Activated T-cell treated with anti-CD3 and anti-CD28 coated beads, Interleukin-2, amount 50 U/mL, for 24 hours (primary cell): ENCODE data around the gene BAG5.
"Not testable (repeated sequence)": the region's sequence is repeated elsewhere in the genome, so short reads cannot be mapped to it uniquely, and the experiment has no call there.

Source experiments
- DNase-seq: peaks from one replicate; pipeline ENCODE4 v3.0.0-alpha.2; 2020
- H3K27ac Mint-ChIP-seq: 2 replicates; pipeline ENCODE4 v1.8.0; 2020; ENCODE audit warnings: mild to moderate bottlenecking, mixed read lengths
- H3K27me3 Mint-ChIP-seq: 2 replicates; pipeline ENCODE4 v1.8.0; 2020; ENCODE audit warnings: mixed read lengths
- H3K36me3 Mint-ChIP-seq: 2 replicates; pipeline ENCODE4 v1.8.0; 2020; ENCODE audit warnings: low read depth, mixed read lengths
- H3K4me1 Mint-ChIP-seq: 2 replicates; pipeline ENCODE4 v1.8.0; 2020; ENCODE audit warnings: low read depth, mixed read lengths
- H3K4me3 Mint-ChIP-seq: 2 replicates; pipeline ENCODE4 v1.8.0; 2020; ENCODE audit warnings: mild to moderate bottlenecking, moderate library complexity, mixed read lengths
- H3K9me3 Mint-ChIP-seq: 2 replicates; pipeline ENCODE4 v1.8.0; 2020; ENCODE audit warnings: mixed read lengths

The BAG5 gene

GRCh38 chr14:103520657-103521437, 41.6 kb downstream of the BAG5 start:
- H3K4me1 Mint-ChIP-seq = peaks cover 11% of the 10 kb centered on the region
- no peak overlapping the region for H3K27ac Mint-ChIP-seq
- peak; percentile 72 for DNase-seq
- peak overlapping the region; percentile 47 for H3K4me3 Mint-ChIP-seq
- peaks cover 26% of the 10 kb centered on the region for H3K27me3 Mint-ChIP-seq
- no peaks in the 10 kb centered on the region for H3K36me3 Mint-ChIP-seq
- no peaks in the 10 kb centered on the region for H3K9me3 Mint-ChIP-seq

DNA sequence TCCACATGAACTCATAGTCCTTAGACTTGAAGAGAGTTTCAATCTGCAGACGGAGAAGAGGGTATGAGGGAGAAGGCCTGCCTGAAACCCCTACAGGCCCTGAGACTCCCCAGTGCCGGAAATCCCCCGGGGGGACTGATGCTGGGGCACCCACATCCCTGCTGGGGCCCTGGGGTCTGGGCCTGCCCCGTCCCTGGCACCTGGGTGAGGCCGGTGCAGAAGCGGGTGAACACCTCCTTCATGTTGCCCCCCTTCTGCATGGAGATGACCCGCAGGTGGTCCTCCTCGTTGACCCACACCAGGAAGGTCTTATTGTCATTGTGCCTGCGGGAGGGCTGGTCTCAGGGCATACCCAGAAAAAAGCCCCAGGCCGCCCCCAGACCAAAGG, 42.2 kb downstream of the BAG5 start:
- Mint-ChIP-seq H3K27ac (no peak overlapping the region), H3K27me3 (peaks cover 26% of the 10 kb centered on the region), H3K36me3 (no peaks in the 10 kb centered on the region), H3K9me3 (no peaks in the 10 kb centered on the region), H3K4me3 (peak overlapping the region; percentile 42), H3K4me1 (peaks cover 11% of the 10 kb centered on the region)
- no peak for DNase-seq

DNA sequence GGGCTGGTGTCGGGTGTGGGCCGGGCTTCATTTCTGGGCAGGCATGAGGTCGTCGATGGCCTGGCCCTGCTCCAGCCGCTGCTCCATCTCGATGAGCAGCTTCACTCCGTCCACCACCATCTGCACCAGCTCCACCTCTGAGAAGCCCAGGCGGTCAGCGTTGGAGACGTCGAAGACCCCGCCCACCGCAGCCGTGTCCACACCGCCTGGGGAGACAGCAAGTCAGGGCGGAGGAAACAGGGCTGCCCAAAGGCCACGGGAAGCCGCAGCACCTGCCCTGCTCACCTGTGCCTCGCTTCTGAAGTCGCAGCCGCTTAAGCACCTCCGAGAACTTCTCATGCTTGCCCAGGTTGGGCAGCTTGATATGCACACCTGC, 42.6 kb downstream of the BAG5 start:
- Mint-ChIP-seq H3K36me3 (no peaks in the 10 kb centered on the region), H3K4me1 (peaks cover 11% of the 10 kb centered on the region), H3K27ac (peak overlapping the region; percentile 26), H3K27me3 (peaks cover 26% of the 10 kb centered on the region), H3K4me3 (peak overlapping the region; percentile 42), H3K9me3 (no peaks in the 10 kb centered on the region)
- no peak for DNase-seq

DNA sequence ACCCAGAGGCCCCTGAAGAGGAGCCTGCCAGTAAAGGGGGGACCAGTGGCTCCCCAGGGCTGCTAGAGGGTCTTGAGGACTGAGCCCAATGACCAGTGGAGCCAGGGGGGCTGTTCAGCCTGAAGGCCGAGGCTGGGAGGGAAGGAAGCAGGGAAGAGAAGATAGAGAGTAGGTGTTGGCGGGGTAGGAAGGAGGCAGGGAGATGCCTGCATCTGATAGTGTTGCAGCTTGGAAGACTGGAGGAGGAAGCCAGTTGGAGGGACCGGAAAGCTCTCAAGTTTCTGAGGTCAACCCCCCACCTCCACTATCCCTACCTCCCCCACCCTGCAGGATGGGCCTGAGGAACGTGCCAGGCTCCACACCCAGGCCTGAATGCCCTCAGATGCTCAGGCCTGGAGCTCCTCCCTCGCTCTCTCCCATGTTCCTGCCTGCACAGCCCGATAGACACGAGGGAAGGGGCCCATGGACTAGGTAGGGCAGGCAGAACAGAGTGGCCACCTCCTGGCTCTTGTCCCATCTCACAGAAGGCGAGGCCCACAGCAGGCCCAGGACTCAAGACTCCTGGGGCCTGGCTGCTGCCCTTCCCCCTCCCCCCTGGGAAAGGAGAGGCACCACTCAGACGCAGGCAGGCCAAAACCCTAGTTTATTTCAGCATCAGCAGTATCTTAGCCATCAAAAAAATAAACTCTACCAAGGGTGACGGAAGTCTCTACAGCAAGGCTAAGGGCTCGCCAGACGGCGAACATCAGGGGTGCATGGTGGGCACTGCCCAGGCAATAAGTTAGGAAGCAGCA, 43.2 kb downstream of the BAG5 start:
- peaks cover 4% of the 10 kb centered on the region for H3K36me3 Mint-ChIP-seq
- H3K4me3 Mint-ChIP-seq = peak overlapping the region; percentile 31
- peaks cover 11% of the 10 kb centered on the region for H3K4me1 Mint-ChIP-seq
- DNase-seq = no peak
- H3K27me3 Mint-ChIP-seq = peaks cover 25% of the 10 kb centered on the region
- H3K27ac Mint-ChIP-seq = peak overlapping the region; percentile 26
- no peaks in the 10 kb centered on the region for H3K9me3 Mint-ChIP-seq

GRCh38 chr14:103518422-103519042, 43.9 kb downstream of the BAG5 start:
- H3K27ac Mint-ChIP-seq = no peak overlapping the region
- peaks cover 18% of the 10 kb centered on the region for H3K27me3 Mint-ChIP-seq
- H3K9me3 Mint-ChIP-seq = no peaks in the 10 kb centered on the region
- no peak overlapping the region for H3K4me3 Mint-ChIP-seq
- peaks cover 11% of the 10 kb centered on the region for H3K4me1 Mint-ChIP-seq
- H3K36me3 Mint-ChIP-seq = peaks cover 4% of the 10 kb centered on the region
- peak; percentile 74 for DNase-seq

DNA sequence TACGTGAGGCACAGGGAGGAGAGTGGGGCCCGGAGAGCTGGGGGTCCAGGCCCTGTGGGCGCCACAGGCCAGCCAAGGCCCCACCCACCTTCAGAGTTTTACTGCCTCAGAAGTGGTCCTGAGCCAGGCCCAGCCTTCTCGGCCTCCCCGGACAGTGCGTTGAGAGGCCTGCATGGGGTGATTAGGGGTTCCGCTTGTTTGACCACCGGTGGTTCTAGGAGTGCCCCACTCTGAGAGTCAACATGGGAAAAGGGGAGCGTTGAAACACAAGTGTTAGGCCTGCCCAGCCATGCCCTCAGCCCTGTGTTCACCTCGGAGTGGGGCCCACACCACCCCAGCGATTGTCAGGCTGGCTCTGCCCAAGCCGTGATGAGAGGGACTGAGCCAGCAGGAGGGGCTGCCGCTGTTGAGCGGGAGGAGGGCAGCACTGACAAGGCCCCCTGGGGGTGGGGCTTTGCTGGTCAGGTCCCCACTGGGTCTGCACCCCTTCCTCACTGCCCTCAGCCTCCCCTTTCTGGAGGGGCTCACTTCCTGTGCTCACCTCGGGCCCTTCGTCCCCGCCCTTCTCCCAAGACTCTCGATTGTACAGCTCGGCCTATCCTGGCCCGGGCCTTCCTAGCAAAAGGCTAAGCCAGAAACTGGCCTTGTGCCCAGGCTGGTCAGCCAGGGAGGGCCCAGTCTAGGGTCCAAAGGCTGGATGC, 44.6 kb downstream of the BAG5 start:
- no peak overlapping the region for H3K4me3 Mint-ChIP-seq

DNA sequence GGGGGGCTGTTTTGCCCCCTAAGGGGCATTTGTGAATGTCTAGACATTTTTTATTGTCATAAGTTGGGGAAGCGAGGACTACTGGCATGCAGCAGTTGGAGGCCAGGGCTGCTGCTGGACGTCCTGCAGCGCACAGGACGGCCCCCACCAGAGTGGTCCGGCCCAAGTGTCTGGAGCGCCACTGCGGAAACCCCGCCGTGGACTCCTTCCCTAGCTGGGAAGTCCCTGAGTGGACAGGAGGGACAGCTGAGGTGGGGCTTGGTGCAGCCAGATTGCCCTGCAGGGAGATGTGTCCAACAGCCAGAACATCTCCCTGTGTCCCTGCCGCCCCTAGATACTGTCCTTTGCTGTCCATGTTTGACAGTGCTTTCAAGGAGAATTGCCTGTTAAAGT, 45.3 kb downstream of the BAG5 start:
- Mint-ChIP-seq H3K9me3 (no peaks in the 10 kb centered on the region), H3K36me3 (peaks cover 12% of the 10 kb centered on the region), H3K27ac (no peak overlapping the region), H3K4me3 (no peak overlapping the region), H3K27me3 (peaks cover 14% of the 10 kb centered on the region), H3K4me1 (peaks cover 10% of the 10 kb centered on the region)
- DNase-seq = no peak

More for the DNA sequence above, 44.6 kb downstream of the BAG5 start:
- Mint-ChIP-seq H3K27ac (no peak overlapping the region), H3K9me3 (no peaks in the 10 kb centered on the region), H3K4me1 (peaks cover 11% of the 10 kb centered on the region), H3K27me3 (peaks cover 14% of the 10 kb centered on the region), H3K36me3 (peaks cover 6% of the 10 kb centered on the region)
- DNase-seq = no peak

DNA sequence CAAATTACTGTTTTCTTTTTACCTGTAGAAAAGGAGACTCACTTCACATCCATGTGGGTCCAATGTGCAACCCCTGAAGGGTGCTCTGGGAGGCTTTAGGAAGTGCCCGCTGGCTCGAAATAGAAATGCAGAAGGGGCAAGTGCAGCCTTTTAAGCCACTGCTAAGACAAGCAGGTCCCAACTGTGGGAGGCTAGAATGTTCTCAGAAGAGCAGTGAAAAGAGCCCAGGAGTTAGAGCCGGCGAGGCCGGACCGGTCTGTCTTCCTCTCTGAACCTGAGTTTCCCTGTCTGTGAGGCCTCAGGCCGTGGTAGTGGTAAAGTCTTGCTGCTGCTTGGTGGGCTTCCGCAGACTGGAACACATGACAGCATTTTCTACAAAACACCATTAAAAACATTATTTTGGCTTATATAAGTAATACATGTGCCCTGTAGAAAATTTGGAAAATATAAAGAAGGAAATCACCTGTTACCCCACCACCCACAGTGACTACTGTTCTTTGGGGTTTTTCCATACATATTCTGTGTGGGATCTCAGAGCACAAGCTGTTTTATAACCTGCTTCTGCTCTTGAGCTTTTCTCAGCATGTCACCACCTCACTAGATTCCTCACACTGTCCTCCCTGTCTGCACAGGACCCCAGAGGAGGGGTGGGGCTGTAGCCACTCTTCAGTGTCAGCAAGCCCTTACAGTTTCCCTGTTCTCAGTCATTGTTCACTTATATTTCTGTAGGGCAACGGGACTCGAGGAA, 45.9 kb downstream of the BAG5 start:
- Mint-ChIP-seq H3K27me3 (peaks cover 14% of the 10 kb centered on the region), H3K36me3 (peaks cover 15% of the 10 kb centered on the region), H3K4me1 (peaks cover 9% of the 10 kb centered on the region), H3K27ac (no peak overlapping the region), H3K4me3 (no peak overlapping the region), H3K9me3 (no peaks in the 10 kb centered on the region)
- DNase-seq = no peak

DNA sequence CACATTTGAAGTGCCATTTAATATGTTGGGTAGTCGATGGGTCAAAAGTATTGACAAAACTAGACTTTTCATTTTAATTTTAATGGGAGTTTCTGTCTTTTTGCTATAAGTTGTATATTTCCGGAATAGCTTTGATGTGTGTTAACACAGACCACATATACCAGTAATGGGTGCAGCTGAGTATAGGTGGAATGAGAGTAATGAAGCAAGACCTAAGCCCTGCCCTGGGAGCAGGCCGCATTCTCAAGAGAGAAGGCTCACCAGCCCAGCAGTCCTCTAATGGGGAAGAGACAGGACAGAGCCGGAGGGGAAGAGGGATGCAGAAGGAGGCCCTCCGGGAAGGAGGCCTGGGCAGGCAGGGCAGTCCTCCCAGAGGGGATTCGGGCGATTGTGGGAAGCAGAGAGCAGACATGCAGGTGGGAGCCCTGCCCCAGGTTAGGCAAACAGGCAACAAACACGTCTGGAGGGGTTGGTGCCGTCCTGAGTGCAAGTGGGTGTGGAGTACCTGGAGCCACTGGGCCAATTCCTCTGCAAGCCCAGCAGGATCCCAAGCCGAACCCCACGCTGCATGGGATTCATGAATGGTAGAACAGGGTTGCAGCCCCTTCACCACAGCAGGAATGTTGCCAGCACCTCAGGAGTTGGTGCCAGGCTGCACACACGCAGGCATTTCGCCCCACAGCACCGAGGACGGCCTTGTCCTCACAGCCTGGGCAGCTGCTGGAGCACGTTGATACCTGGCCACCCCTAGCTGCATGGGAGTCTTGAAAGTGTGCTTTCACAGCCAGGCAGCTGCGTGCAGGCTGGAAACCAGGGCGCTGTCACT, 47.6 kb downstream of the BAG5 start:
- H3K27ac Mint-ChIP-seq = no peak overlapping the region
- peaks cover 10% of the 10 kb centered on the region for H3K27me3 Mint-ChIP-seq
- H3K4me3 Mint-ChIP-seq = no peak overlapping the region
- DNase-seq = no peak
- peaks cover 33% of the 10 kb centered on the region for H3K36me3 Mint-ChIP-seq
- H3K4me1 Mint-ChIP-seq = peaks cover 8% of the 10 kb centered on the region
- no peaks in the 10 kb centered on the region for H3K9me3 Mint-ChIP-seq

- Mint-ChIP-seq H3K4me1 (no peaks in the 10 kb centered on the region), H3K27ac (peak overlapping the region; percentile 22), H3K9me3 (no peaks in the 10 kb centered on the region), H3K27me3 (no peaks in the 10 kb centered on the region), H3K4me3 (no peak overlapping the region), H3K36me3 (peaks cover 46% of the 10 kb centered on the region)
- DNase-seq = no peak
These were observed 49.5 kb downstream of the BAG5 start for GRCh38 chr14:103512701-103513611.

- DNase-seq, H3K4me3 Mint-ChIP-seq, H3K27ac Mint-ChIP-seq, H3K9me3 Mint-ChIP-seq, H3K27me3 Mint-ChIP-seq, H3K4me1 Mint-ChIP-seq: not testable (repeated sequence)
- peaks cover 54% of the 10 kb centered on the region for H3K36me3 Mint-ChIP-seq
These were observed 50.3 kb downstream of the BAG5 start for GRCh38 chr14:103512180-103512579.

DNA sequence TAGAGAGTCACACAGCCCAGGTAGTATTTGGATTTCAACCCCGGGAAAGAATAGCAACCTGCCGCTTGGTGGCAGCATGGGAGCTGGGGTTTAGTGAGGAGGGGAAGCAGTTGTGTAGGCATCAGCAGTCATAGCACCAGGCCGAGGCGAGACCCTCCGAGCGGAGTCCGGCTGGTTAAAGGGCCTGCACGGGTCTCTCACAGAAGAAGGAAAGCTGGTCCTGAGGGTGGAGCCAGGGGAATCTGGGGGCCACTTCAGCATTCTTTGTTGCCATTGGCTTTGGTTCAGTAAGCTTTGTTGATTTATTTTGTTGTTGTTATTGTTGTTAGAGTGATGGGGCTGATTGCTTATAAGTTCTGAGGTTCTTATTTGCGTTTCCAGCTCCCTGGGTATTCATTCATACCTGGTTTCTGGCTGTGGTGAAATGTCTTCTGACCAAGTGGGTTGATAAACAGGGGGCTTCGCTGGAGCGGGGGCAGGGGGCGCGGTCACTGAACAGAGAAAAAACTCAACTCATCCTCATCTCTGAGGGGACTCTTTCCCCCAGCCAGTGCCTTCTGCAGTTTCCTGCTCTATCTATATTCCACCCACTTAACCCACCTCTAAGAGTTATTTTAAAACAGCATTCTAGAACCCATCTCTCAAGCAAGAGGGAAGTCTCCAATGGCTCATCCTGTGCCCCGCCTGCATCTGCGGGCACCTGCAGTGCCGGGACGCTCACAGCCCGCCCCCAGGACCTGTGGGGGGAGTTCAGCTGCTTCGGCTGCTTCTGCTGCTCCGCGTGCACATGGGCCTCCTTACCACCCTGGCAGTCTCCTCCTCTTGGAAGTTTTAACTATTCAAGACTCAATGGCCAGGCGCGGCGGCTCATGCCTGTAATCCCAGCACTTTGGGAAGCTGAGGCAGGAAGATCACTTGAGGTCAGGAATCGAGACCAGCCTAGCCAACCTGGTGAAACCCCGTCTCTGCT, 51.4 kb downstream of the BAG5 start:
- Mint-ChIP-seq H3K4me3 (no peak overlapping the region), H3K27ac (no peak overlapping the region), H3K9me3 (no peaks in the 10 kb centered on the region), H3K27me3 (no peaks in the 10 kb centered on the region), H3K4me1 (no peaks in the 10 kb centered on the region), H3K36me3 (peaks cover 62% of the 10 kb centered on the region)
- no peak for DNase-seq
